GM21515 (cell line): ENCODE measurements around the gene RRP12.

Experiments
- ATAC-seq: cut with Tn5 transposase; IDR thresholded peaks from one replicate; pipeline ENCODE4 v1.9.1; 2021; ENCODE audit not compliant: unreplicated experiment

RRP12 gene

GRCh38 chr10:97314671-97315070 is 86.5 kb downstream of the RRP12 start:
- no peak for ATAC-seq

DNA sequence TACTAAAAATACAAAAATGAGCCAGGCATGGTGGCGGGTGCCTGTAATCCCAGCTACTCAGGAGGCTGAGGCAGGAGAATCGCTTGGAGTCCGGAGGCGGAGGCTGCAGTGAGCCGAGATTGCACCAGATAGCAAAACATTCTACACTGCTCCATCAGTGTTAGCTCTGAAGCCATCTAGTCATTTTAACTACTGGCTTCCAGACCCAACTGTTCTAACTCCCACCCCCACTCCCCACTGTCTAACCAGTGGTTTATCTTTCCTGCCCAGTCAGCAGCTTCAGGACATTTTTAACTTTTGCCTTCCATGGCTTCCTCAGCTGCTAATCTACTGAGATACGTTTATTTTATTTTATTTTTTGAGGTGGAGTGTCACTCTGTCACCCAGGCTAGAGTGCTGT is 88.2 kb downstream of the RRP12 start:
- no peak for ATAC-seq

- ATAC-seq = no peak
These were observed 90.0 kb downstream of the RRP12 start for GRCh38 chr10:97311111-97311626.

- no peak for ATAC-seq
These were observed 93.0 kb downstream of the RRP12 start for GRCh38 chr10:97307866-97308780.

DNA sequence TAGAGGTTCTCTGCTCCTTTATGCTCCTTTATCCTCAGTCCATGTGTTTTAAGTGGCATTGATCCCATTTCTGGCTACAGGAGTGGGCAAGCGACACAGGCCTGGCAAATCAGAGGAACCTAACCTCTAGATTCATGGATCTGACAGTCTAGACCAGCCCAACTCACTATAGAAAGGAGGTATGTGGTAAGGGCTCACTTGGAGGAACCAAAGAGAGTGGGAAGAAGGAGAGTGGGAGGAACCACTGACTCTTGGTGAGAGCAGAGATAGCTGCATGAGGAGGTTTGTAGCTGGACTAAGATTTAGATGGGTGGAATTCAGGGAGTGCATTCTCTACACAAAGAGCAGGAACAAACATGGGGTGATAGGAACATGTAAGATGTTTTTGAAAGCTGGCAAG is 93.7 kb downstream of the RRP12 start:
- ATAC-seq = no peak
